ENCODE measurements around the gene THSD7A. TPM values are rescaled to one million over a fixed set of nuclear protein-coding genes. Genes with fewer than 3 reads are reported as not detected.

The THSD7A gene
- total RNA-seq, 4 donors from 2014 or later, result 3.9 to 12.3 (median 5.9) TPM

GRCh38 chr7:11403781-11404180 is 428.2 kb downstream of the THSD7A start:
- no peak for ATAC-seq (ENCODE audit: low FRiP score)
- TF ChIP-seq CTCF (IDR thresholded peaks at IDR 0.05), result no peak
- DNase-seq (ENCODE audit: low spot score), result no peak

- ATAC-seq (ENCODE audit: low FRiP score) (no peak), DNase-seq (ENCODE audit: low spot score) (no peak)
- no peak for TF ChIP-seq CTCF (IDR thresholded peaks at IDR 0.05)
These were observed 437.6 kb downstream of the THSD7A start for GRCh38 chr7:11394438-11394837.

DNA sequence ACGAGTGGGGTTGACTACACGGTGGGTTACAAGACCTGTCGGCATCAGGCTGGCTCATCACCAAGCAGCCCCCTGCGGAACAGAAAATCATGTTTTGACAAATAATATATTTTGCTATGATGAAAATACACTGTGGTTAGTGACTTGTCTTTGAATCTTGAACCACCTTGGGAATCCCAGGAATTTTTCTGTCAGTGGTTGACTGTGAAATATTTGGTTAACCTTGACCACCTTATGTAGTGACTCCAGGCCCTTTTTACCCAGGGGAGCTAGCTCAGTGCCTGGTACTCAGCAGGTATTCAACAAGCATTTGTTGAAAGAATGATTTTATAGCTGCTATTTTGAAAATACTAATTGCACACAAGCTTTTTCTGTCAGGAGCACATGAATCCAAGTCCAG is 452.4 kb downstream of the THSD7A start:
- no peak for TF ChIP-seq CTCF (IDR thresholded peaks at IDR 0.05)
- DNase-seq (ENCODE audit: low spot score) (no peak), ATAC-seq (ENCODE audit: low FRiP score) (no peak)

GRCh38 chr7:11376529-11376928 is 455.5 kb downstream of the THSD7A start:
- DNase-seq (ENCODE audit: low spot score), result no peak
- TF ChIP-seq CTCF (IDR thresholded peaks at IDR 0.05), result no peak
- no peak for ATAC-seq (ENCODE audit: low FRiP score)

GRCh38 chr7:11374629-11375028 is 457.4 kb downstream of the THSD7A start:
- no peak for TF ChIP-seq CTCF (IDR thresholded peaks at IDR 0.05)
- no peak for ATAC-seq (ENCODE audit: low FRiP score)
- no peak for DNase-seq (ENCODE audit: low spot score)

GRCh38 chr7:11373546-11374142 is 458.4 kb downstream of the THSD7A start:
- DNase-seq (ENCODE audit: low spot score), result no peak
- no peak for TF ChIP-seq CTCF (IDR thresholded peaks at IDR 0.05)
- no peak for ATAC-seq (ENCODE audit: low FRiP score)

- no peak for DNase-seq (ENCODE audit: low spot score)
- no peak for ATAC-seq (ENCODE audit: low FRiP score)
- no peak for TF ChIP-seq CTCF (IDR thresholded peaks at IDR 0.05)
These were observed 462.3 kb downstream of the THSD7A start for GRCh38 chr7:11369696-11370095.
